H1 (cell line): ENCODE results near the gene LRIG2. TPM values are rescaled to one million over a fixed set of nuclear protein-coding genes. Genes with fewer than 3 reads are reported as not detected.

Experiments
- CTCF ChIA-PET: fragments of 300-600 bp; sonication (Branson Sonifier 250); formaldehyde crosslinking; loops from one replicate; lab custom pipeline; 2021; ENCODE audit not compliant: partially characterized antibody; lab: Charles Lee
- POLR2A ChIA-PET: fragments of 300-600 bp; sonication (Branson Sonifier 250); formaldehyde crosslinking; loops from one replicate; lab custom pipeline; 2021; ENCODE audit warnings: inconsistent platforms; ENCODE audit not compliant: partially characterized antibody; lab: Charles Lee
- DNase-seq, 2 experiments: peaks; one replicate each; pipeline versions ENCODE4 v3.0.0 to v3.0.0-alpha.2; 2010 to 2022; ENCODE audit warnings: low spot score in 2 of 2, low read depth in 1 of 2, mixed read lengths in 1 of 2
- FAIRE-seq: peaks from 2 replicates; lab custom pipeline; 2011; peaks lifted over from hg19 to GRCh38; lab: Jason Lieb, UNC
- H2AFZ ChIP-seq: 2 replicates; pipeline ENCODE4 v1.8.1; 2012; ENCODE audit warnings: low read length, inconsistent platforms
- H2AK5ac ChIP-seq: 2 replicates; pipeline ENCODE4 v1.6.1; 2013; ENCODE audit warnings: low read depth, low read length
- H2BK120ac ChIP-seq: replicated peaks from 2 replicates; pipeline ENCODE3; 2013; ENCODE audit warnings: low read depth, low read length, inconsistent platforms
- H2BK12ac ChIP-seq: 2 replicates; pipeline ENCODE4 v1.6.1; 2013; ENCODE audit warnings: low read depth, low read length
- H2BK15ac ChIP-seq: 2 replicates; pipeline ENCODE4 v1.6.1; 2013; ENCODE audit warnings: low read length
- H2BK20ac ChIP-seq: 2 replicates; pipeline ENCODE4 v1.6.1; 2013; ENCODE audit warnings: low read length
- H2BK5ac ChIP-seq: 2 replicates; pipeline ENCODE4 v1.6.1; 2013; ENCODE audit warnings: low read depth, low read length
- H3K14ac ChIP-seq: 2 replicates; pipeline ENCODE4 v1.6.1; 2013; ENCODE audit warnings: inconsistent platforms; ENCODE audit not compliant: insufficient read length
- H3K18ac ChIP-seq: 2 replicates; pipeline ENCODE4 v1.6.1; 2013; ENCODE audit warnings: low read length; ENCODE audit errors: extremely low read depth
- H3K23ac ChIP-seq: 2 replicates; pipeline ENCODE4 v1.6.1; 2013; ENCODE audit warnings: inconsistent platforms; ENCODE audit not compliant: insufficient read length
- H3K23me2 ChIP-seq: 2 replicates; pipeline ENCODE4 v1.6.1; 2013; ENCODE audit warnings: low read depth, low read length
- H3K27ac ChIP-seq: 2 replicates; pipeline ENCODE4 v1.6.1; 2011; ENCODE audit warnings: low read depth, low read length, inconsistent platforms
- H3K27me3 ChIP-seq, 4 experiments: replicated peaks in 1 of 4; 1 replicate in 1 of 4; 2 replicates in 3 of 4; pipeline versions ENCODE4 v1.6.1 to v1.8.1; 2011 to 2013; ENCODE audit warnings: low read length in 3 of 4, mild to moderate bottlenecking in 3 of 4, inconsistent platforms in 2 of 4, mixed read lengths in 2 of 4, moderate library complexity in 1 of 4; ENCODE audit not compliant: control insufficient read depth in 3 of 4, insufficient read depth in 3 of 4; ENCODE audit errors: extremely low read depth in 1 of 4
- H3K36me3 ChIP-seq, 4 experiments: 2 replicates each; pipeline versions ENCODE4 v1.6.1 to v1.8.1; 2011 to 2013; ENCODE audit warnings: mild to moderate bottlenecking in 4 of 4, low read length in 3 of 4, moderate library complexity in 2 of 4, control low read depth in 1 of 4, inconsistent platforms in 1 of 4; ENCODE audit not compliant: insufficient read depth in 4 of 4, control insufficient read depth in 2 of 4
- H3K4ac ChIP-seq: replicated peaks from 2 replicates; pipeline ENCODE3; 2013; ENCODE audit warnings: low read length, low read depth, mixed read lengths, inconsistent platforms; ENCODE audit not compliant: insufficient read length
- H3K4me1 ChIP-seq, 4 experiments: replicated peaks in 1 of 4; 1 replicate in 1 of 4; 2 replicates in 3 of 4; pipeline versions ENCODE4 v1.6.1 to v1.8.1; 2011 to 2013; ENCODE audit warnings: low read length in 3 of 4, inconsistent platforms in 2 of 4, mixed read lengths in 1 of 4; ENCODE audit not compliant: insufficient read depth in 4 of 4, control insufficient read depth in 3 of 4
- H3K4me2 ChIP-seq, 2 experiments: 2 replicates each; pipeline versions ENCODE4 v1.6.1 to v1.8.1; 2011 to 2013; ENCODE audit warnings: low read depth in 2 of 2, low read length in 2 of 2, control low read depth in 1 of 2, inconsistent platforms in 1 of 2, mild to moderate bottlenecking in 1 of 2; ENCODE audit not compliant: insufficient read depth in 1 of 2
- H3K4me3 ChIP-seq, 4 experiments: fragments of 200-600, 300-600 bp in 1 of 4; sonication (generic), shearing (Covaris generic), sonication (Bioruptor Twin) in 1 of 4; 2 replicates each; pipeline versions ENCODE4 v1.5.1 to v1.8.1; 2011 to 2016; ENCODE audit warnings: low read length in 4 of 4, low read depth in 3 of 4, control low read depth in 2 of 4, inconsistent platforms in 2 of 4, mild to moderate bottlenecking in 2 of 4, mixed read lengths in 1 of 4, moderate library complexity in 1 of 4; ENCODE audit not compliant: insufficient read depth in 2 of 4; ENCODE audit errors: extremely low read depth in 1 of 4
- H3K56ac ChIP-seq: replicated peaks from 2 replicates; pipeline ENCODE3; 2013; ENCODE audit warnings: low read depth, mild to moderate bottlenecking, mixed read lengths, low read length, inconsistent platforms; ENCODE audit not compliant: insufficient read length
- H3K79me1 ChIP-seq: 2 replicates; pipeline ENCODE4 v1.6.1; 2013; ENCODE audit warnings: low read depth, low read length, control low read depth
- H3K79me2 ChIP-seq, 2 experiments: 2 replicates each; pipeline versions ENCODE4 v1.6.1 to v1.8.1; 2012 to 2013; ENCODE audit warnings: low read length in 2 of 2, mild to moderate bottlenecking in 2 of 2, inconsistent platforms in 1 of 2; ENCODE audit not compliant: insufficient read depth in 2 of 2, control insufficient read depth in 1 of 2
- H3K9ac ChIP-seq, 4 experiments: replicated peaks in 1 of 4; 1 replicate in 1 of 4; 2 replicates in 3 of 4; pipeline versions ENCODE4 v1.6.1 to v1.8.1; 2011 to 2013; ENCODE audit warnings: low read depth in 3 of 4, low read length in 3 of 4, control low read depth in 2 of 4, mild to moderate bottlenecking in 2 of 4, moderate library complexity in 2 of 4, inconsistent platforms in 1 of 4; ENCODE audit errors: extremely low read depth in 1 of 4
- H3K9me3 ChIP-seq, 2 experiments: 2 replicates each; pipeline versions ENCODE4 v1.6.1 to v1.8.1; 2012 to 2013; ENCODE audit warnings: mild to moderate bottlenecking in 2 of 2, moderate library complexity in 2 of 2, control low read depth in 1 of 2, inconsistent platforms in 1 of 2, low read depth in 1 of 2, low read length in 1 of 2, mixed read lengths in 1 of 2; ENCODE audit not compliant: insufficient read depth in 2 of 2
- H4K20me1 ChIP-seq, 2 experiments: replicated peaks in 1 of 2; 2 replicates each; pipeline versions ENCODE3 to v1.8.1; 2011 to 2013; ENCODE audit warnings: inconsistent platforms in 2 of 2, low read length in 2 of 2, mild to moderate bottlenecking in 1 of 2; ENCODE audit not compliant: insufficient read depth in 2 of 2, control insufficient read depth in 1 of 2
- H4K5ac ChIP-seq: 2 replicates; pipeline ENCODE4 v1.6.1; 2013; ENCODE audit warnings: low read length, low read depth, mixed read lengths, inconsistent platforms; ENCODE audit not compliant: insufficient read length
- H4K8ac ChIP-seq: 2 replicates; pipeline ENCODE4 v1.8.0; 2013; ENCODE audit warnings: mild to moderate bottlenecking, moderate library complexity, low read length, inconsistent platforms; ENCODE audit not compliant: insufficient read depth; ENCODE audit errors: extremely low read depth
- H4K91ac ChIP-seq: replicated peaks from 2 replicates; pipeline ENCODE3; 2013; ENCODE audit warnings: low read length, mixed read lengths, inconsistent platforms; ENCODE audit not compliant: insufficient read length
- RFX5 ChIP-seq: IDR thresholded peaks from 2 replicates; pipeline ENCODE4 v1.6.1; 2011; ENCODE audit warnings: low read depth, low read length, improper control_type of control experiment, borderline replicate concordance
- SAP30 ChIP-seq: fragments of 300-600 bp; sonication (generic); IDR thresholded peaks from 2 replicates; pipeline ENCODE4 v1.7.1; 2012; ENCODE audit warnings: low read length, moderate library complexity, mild to moderate bottlenecking, inconsistent platforms; ENCODE audit not compliant: insufficient read depth, insufficient replicate concordance
- WGBS, 2 experiments: shearing (Covaris generic) in 1 of 2; methylation state at CpG; one replicate each; pipeline versions ENCODE4 v1.1.6 to v1.1.7; 2013 to 2015; ENCODE audit warnings: low lambda C conversion rate in 2 of 2, mixed read lengths in 2 of 2, inconsistent platforms in 1 of 2, low coverage in 1 of 2, missing lambda C conversion rate in 1 of 2; ENCODE audit not compliant: insufficient replicate concordance in 2 of 2, insufficient coverage in 1 of 2, insufficient read length in 1 of 2; ENCODE audit errors: extremely low coverage in 1 of 2, missing lambda C conversion rate in 1 of 2; 5-methylcytosine and 5-hydroxymethylcytosine counted together
- polyA plus RNA-seq, 7 experiments: library from polyadenylated mRNA; depleted of rRNA in 3 of 7; stranded (reverse) in 5 of 7; unstranded in 2 of 7; fragments of >200 nt in 5 of 7; fragments of 200-250 nt in 2 of 7; gene quantifications; 1 replicate in 5 of 7; 2 replicates in 1 of 7; 4 replicates in 1 of 7; pipeline versions ENCODE4 v1.2.1 to v1.2.3, GENCODE V29; 2011 to 2013; ENCODE audit warnings: missing spikeins in 2 of 7, mixed read lengths in 2 of 7
- total RNA-seq: library from RNA; stranded (reverse); fragmentation: NEBNext Ultra II Directional; extraction: Animal tissue kit (Norgen Biotek cat#: 25700); gene quantifications from 2 replicates; pipeline ENCODE4 v1.2.1, GENCODE V29; 2021
- TF ChIP-seq, protein P1 (sequence below): IDR thresholded peaks from 2 replicates; pipeline ENCODE4 v1.6.1; 2012; ENCODE audit warnings: inconsistent platforms

The LRIG2 gene
- total and polyA plus RNA-seq, 2 of the 8 experiments (the other 6 are each of a cell fraction or from before 2014, with no cell fraction given) = 16.2 to 20.9 TPM

DNA sequence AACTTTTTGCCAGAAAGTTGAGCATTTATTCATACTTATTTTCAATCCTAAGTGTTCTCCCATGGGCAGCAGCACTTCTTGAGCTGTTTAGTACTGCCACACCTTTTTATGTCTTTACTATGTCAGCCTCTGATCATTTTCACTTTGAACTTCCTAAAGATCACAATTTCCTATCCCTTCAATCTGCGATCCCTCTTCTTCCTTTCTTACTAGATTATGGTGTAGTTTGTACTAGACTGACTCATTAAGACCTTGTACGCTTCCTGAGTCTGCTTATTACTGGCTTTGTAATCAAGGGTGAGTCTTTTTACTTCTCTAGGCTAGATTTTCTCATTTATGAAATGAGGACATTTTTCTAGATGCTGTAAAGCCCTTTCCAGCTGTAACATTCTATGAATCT is 55.1 kb downstream of the LRIG2 start:
- Histone ChIP-seq H3K4me2 (no peak overlapping the region), H2BK120ac (no peak overlapping the region), H3K14ac (no peak overlapping the region), H3K27me3 (no peaks in the 10 kb centered on the region), H4K5ac (no peak overlapping the region), H3K56ac (no peak overlapping the region), H3K79me2 (no peaks in the 10 kb centered on the region), H2BK12ac (no peak overlapping the region), H2BK15ac (no peak overlapping the region), H3K4ac (no peak overlapping the region), H2BK20ac (no peak overlapping the region), H3K27ac (no peak overlapping the region), H3K79me1 (no peaks in the 10 kb centered on the region), H4K20me1 (peaks cover 2 to 3% of the 10 kb centered on the region in 2 experiments), H3K9me3 (no peaks in the 10 kb centered on the region), H4K8ac (no peak overlapping the region), H3K23me2 (no peaks in the 10 kb centered on the region), H3K4me1 (no peaks in the 10 kb centered on the region; a peak in 1 of 7 replicates), H4K91ac (no peak overlapping the region), H3K18ac (no peak overlapping the region), H2BK5ac (no peak overlapping the region), H3K36me3 (peaks cover 8 to 39% (median 27%) of the 10 kb centered on the region in 4 experiments; a peak in 7 of 8 replicates), H3K9ac (no peak overlapping the region), H2AK5ac (no peak overlapping the region), H3K4me3 (no peak overlapping the region), H3K23ac (no peak overlapping the region), H2AFZ (no peak overlapping the region)
- DNase-seq = no peak
- ChIA-PET POLR2A (interaction anchor here (1.2 kb wide), 1 partner anchor 9 kb away, joined by 3 read pairs; no protein-coding TSS in a partner anchor), CTCF (interaction anchor here (1.1 kb wide), 1 partner anchor 18 kb away, joined by 3 read pairs; no protein-coding TSS in a partner anchor)
- no peak for FAIRE-seq
- WGBS, 2 experiments = 91% methylated on average over 2 of the region's 2 CpGs; no CpG with 5 or more reads in 1 of the 2 experiments
- TF ChIP-seq, protein P1, sequence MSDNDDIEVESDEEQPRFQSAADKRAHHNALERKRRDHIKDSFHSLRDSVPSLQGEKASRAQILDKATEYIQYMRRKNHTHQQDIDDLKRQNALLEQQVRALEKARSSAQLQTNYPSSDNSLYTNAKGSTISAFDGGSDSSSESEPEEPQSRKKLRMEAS = no peak
- no peak for TF ChIP-seq RFX5
- TF ChIP-seq SAP30 = no peak
